Loucy (cell line): ENCODE measurements around the gene GNAZ.

Experiments used
- H2AFZ ChIP-seq: fragments of 200-600 bp; sonication (generic); 2 replicates; pipeline ENCODE4 v1.6.0; 2016; ENCODE audit warnings: antibody characterized with exemption, mild to moderate bottlenecking, low read length, moderate library complexity
- H3F3A ChIP-seq: fragments of 200-600 bp; 2 replicates; pipeline ENCODE4 v1.6.0; 2016; ENCODE audit warnings: antibody characterized with exemption, low read depth, mild to moderate bottlenecking
- H3K27me3 ChIP-seq: fragments of 200-600 bp; sonication (generic); 2 replicates; pipeline ENCODE4 v1.6.1; 2014; ENCODE audit warnings: low read length, mild to moderate bottlenecking; ENCODE audit not compliant: insufficient read depth, poor library complexity, severe bottlenecking
- H3K36me3 ChIP-seq: fragments of 200-600 bp; sonication (generic); 2 replicates; pipeline ENCODE4 v1.6.1; 2016; ENCODE audit warnings: low read length; ENCODE audit not compliant: insufficient read depth
- H3K4me1 ChIP-seq: fragments of 200-600 bp; sonication (generic); 2 replicates; pipeline ENCODE4 v1.5.1; 2014; ENCODE audit warnings: low read length, mild to moderate bottlenecking; ENCODE audit not compliant: insufficient read depth, poor library complexity, severe bottlenecking
- H3K4me2 ChIP-seq: fragments of 200-600 bp; sonication (generic); 2 replicates; pipeline ENCODE4 v1.6.0; 2014; ENCODE audit warnings: antibody characterized with exemption, low read length, low read depth, mild to moderate bottlenecking; ENCODE audit not compliant: poor library complexity, severe bottlenecking
- H3K4me3 ChIP-seq: fragments of 200-600 bp; sonication (generic); 2 replicates; pipeline ENCODE4 v1.5.1; 2014; ENCODE audit warnings: low read length, mild to moderate bottlenecking, mixed read lengths; ENCODE audit not compliant: poor library complexity, severe bottlenecking
- H3K79me2 ChIP-seq: fragments of 200-600 bp; sonication (generic); 2 replicates; pipeline ENCODE4 v1.6.1; 2014; ENCODE audit warnings: low read length; ENCODE audit not compliant: insufficient read depth
- H3K9ac ChIP-seq: fragments of 200-600 bp; sonication (generic); 2 replicates; pipeline ENCODE4 v1.6.0; 2014; ENCODE audit warnings: mild to moderate bottlenecking, low read depth, low read length, moderate library complexity; ENCODE audit not compliant: poor library complexity, severe bottlenecking
- H3K9me2 ChIP-seq: fragments of 200-600 bp; sonication (generic); replicated peaks from 2 replicates; pipeline ENCODE4 v1.6.1; 2016; ENCODE audit warnings: low read depth, low read length, mixed read lengths
- H3K9me3 ChIP-seq: fragments of 200-600 bp; sonication (generic); 2 replicates; pipeline ENCODE4 v1.6.1; 2014; ENCODE audit warnings: mild to moderate bottlenecking, antibody characterized with exemption, low read length, low read depth; ENCODE audit not compliant: insufficient read depth
- H4K20me1 ChIP-seq: fragments of 200-600 bp; sonication (generic); 2 replicates; pipeline ENCODE4 v1.6.0; 2014; ENCODE audit warnings: antibody characterized with exemption, low read length, mild to moderate bottlenecking; ENCODE audit not compliant: insufficient read depth, poor library complexity, severe bottlenecking
- EZH2phosphoT487 ChIP-seq: fragments of 200-600 bp; IDR thresholded peaks from 2 replicates; pipeline ENCODE4 v1.6.1; 2018; ENCODE audit warnings: antibody characterized with exemption, mild to moderate bottlenecking, moderate library complexity, borderline replicate concordance
- TF ChIP-seq, protein P1 (sequence below): fragments of 200-600 bp; sonication (generic); conservative IDR thresholded peaks from 2 replicates; pipeline ENCODE4 v1.5.1; 2014; ENCODE audit warnings: mild to moderate bottlenecking, antibody characterized with exemption, low read length

The GNAZ gene

DNA sequence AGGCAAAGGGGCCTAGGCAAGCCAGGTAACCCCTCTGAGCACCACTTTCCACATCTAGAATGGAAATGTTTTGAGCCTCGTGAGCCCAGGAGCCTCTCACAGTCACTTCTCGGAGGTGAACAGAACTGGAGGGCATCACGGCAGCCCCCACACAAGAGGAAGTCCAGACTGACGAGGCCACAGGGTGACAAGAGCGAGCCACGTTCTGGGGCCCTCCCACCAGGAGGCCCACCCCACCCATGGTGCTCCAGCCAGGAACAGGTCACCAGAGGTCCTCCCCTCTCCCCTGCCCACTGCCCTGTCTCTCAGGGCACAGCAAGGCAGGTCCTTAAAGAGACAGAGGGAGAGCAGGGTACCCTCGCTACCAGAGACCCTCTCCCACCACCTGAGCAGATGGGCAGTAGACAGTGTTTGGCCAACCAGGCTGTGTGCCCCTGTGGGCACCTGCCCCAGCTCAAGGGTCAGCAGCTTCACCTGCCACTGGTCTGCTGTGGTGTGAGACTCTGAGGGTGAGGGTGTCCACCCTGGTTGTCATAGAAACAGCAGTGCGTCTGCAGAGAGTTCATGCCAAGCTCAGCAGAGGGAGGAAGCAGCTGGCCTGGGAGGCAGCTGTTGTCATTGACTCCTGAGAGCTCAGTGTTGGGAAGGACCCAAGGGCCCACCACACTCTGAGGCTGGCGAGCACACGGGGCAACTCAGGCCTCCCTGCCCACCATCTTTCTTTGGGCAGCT lies 40.0 kb downstream of the GNAZ start:
- H3K9ac ChIP-seq = no peak overlapping the region
- no peak for TF ChIP-seq EZH2phosphoT487
- TF ChIP-seq, protein P1, sequence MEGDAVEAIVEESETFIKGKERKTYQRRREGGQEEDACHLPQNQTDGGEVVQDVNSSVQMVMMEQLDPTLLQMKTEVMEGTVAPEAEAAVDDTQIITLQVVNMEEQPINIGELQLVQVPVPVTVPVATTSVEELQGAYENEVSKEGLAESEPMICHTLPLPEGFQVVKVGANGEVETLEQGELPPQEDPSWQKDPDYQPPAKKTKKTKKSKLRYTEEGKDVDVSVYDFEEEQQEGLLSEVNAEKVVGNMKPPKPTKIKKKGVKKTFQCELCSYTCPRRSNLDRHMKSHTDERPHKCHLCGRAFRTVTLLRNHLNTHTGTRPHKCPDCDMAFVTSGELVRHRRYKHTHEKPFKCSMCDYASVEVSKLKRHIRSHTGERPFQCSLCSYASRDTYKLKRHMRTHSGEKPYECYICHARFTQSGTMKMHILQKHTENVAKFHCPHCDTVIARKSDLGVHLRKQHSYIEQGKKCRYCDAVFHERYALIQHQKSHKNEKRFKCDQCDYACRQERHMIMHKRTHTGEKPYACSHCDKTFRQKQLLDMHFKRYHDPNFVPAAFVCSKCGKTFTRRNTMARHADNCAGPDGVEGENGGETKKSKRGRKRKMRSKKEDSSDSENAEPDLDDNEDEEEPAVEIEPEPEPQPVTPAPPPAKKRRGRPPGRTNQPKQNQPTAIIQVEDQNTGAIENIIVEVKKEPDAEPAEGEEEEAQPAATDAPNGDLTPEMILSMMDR = no peak
- H3K27me3 ChIP-seq = no peaks in the 10 kb centered on the region

GRCh38 chr22:23110922-23111527 lies 40.7 kb downstream of the GNAZ start:
- Histone ChIP-seq H3K4me2 (no peak overlapping the region), H3K79me2 (no peaks in the 10 kb centered on the region), H2AFZ (no peak overlapping the region), H3F3A (no peaks in the 10 kb centered on the region), H3K9me2 (no peaks in the 10 kb centered on the region), H3K9ac (no peak overlapping the region), H4K20me1 (no peaks in the 10 kb centered on the region), H3K4me3 (no peak overlapping the region), H3K9me3 (no peaks in the 10 kb centered on the region), H3K36me3 (no peaks in the 10 kb centered on the region), H3K27me3 (no peaks in the 10 kb centered on the region), H3K4me1 (peaks cover 8% of the 10 kb centered on the region)
- TF ChIP-seq, protein P1 = no peak
- no peak for TF ChIP-seq EZH2phosphoT487

More for the DNA sequence above, 40.0 kb downstream of the GNAZ start:
- Histone ChIP-seq H2AFZ (no peak overlapping the region), H3K9me3 (no peaks in the 10 kb centered on the region), H3K4me2 (no peak overlapping the region), H3K9me2 (no peaks in the 10 kb centered on the region), H3K79me2 (no peaks in the 10 kb centered on the region), H3F3A (no peaks in the 10 kb centered on the region), H3K36me3 (no peaks in the 10 kb centered on the region), H4K20me1 (no peaks in the 10 kb centered on the region), H3K4me3 (no peak overlapping the region), H3K4me1 (peaks cover 8% of the 10 kb centered on the region)

- H4K20me1 ChIP-seq = no peaks in the 10 kb centered on the region
- no peak overlapping the region for H3K4me2 ChIP-seq
- no peak overlapping the region for H3K4me3 ChIP-seq
- TF ChIP-seq, protein P1 = no peak
- no peak for TF ChIP-seq EZH2phosphoT487
- H3K9ac ChIP-seq = no peak overlapping the region
- no peaks in the 10 kb centered on the region for H3K36me3 ChIP-seq
- H3K4me1 ChIP-seq = peaks cover 8% of the 10 kb centered on the region
- no peaks in the 10 kb centered on the region for H3K9me3 ChIP-seq
- H3K79me2 ChIP-seq = no peaks in the 10 kb centered on the region
- no peak overlapping the region for H2AFZ ChIP-seq
- no peaks in the 10 kb centered on the region for H3F3A ChIP-seq
- no peaks in the 10 kb centered on the region for H3K9me2 ChIP-seq
- no peaks in the 10 kb centered on the region for H3K27me3 ChIP-seq
Measured at GRCh38 chr22:23112472-23113012, 42.2 kb downstream of the GNAZ start.
